ENCODE measurements around the gene TTC27.

The TTC27 gene

GRCh38 chr2:32641180-32641579 is 13.3 kb downstream of the TTC27 start:
- TF ChIP-seq, protein P1, sequence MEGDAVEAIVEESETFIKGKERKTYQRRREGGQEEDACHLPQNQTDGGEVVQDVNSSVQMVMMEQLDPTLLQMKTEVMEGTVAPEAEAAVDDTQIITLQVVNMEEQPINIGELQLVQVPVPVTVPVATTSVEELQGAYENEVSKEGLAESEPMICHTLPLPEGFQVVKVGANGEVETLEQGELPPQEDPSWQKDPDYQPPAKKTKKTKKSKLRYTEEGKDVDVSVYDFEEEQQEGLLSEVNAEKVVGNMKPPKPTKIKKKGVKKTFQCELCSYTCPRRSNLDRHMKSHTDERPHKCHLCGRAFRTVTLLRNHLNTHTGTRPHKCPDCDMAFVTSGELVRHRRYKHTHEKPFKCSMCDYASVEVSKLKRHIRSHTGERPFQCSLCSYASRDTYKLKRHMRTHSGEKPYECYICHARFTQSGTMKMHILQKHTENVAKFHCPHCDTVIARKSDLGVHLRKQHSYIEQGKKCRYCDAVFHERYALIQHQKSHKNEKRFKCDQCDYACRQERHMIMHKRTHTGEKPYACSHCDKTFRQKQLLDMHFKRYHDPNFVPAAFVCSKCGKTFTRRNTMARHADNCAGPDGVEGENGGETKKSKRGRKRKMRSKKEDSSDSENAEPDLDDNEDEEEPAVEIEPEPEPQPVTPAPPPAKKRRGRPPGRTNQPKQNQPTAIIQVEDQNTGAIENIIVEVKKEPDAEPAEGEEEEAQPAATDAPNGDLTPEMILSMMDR (IDR thresholded peaks at IDR 0.05) = no peak

GRCh38 chr2:32647180-32647651 is 19.4 kb downstream of the TTC27 start:
- TF ChIP-seq, protein P1 (IDR thresholded peaks at IDR 0.05) = no peak

DNA sequence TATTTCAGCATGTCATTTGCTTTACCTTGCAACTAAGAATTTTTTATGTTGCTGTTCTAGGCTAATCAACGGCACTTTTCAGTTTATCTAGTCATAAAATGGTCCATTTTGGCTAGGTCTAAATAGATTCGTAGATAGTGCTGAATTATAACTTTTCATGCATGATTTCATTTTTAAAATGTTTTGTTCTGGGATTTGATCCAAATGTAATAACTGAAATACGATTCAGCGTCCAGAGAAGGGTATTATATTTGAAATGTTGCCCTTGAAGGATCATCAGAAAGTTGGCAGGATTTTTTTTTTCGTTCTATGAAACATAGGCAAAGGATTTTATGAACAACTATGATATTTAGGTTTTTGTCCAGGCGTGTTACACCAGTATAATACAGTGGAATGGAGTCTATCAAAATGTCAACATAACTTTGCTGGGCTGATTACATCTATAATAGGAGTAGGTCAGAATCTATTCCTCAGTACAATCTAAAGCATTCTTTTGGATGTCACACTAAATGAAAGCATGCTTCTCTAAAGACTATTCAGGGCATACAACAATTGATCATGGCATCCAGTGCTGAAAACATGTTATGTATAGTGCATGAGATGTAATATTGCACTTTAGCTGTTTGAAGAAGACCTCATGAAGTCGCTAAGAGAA is 24.8 kb downstream of the TTC27 start:
- TF ChIP-seq, protein P1 (IDR thresholded peaks at IDR 0.05) = no peak

GRCh38 chr2:32656069-32656468 is 28.2 kb downstream of the TTC27 start:
- TF ChIP-seq, protein P1 (IDR thresholded peaks at IDR 0.05) = no peak

GRCh38 chr2:32663864-32664263 is 36.0 kb downstream of the TTC27 start:
- TF ChIP-seq, protein P1 (IDR thresholded peaks at IDR 0.05) = no peak

GRCh38 chr2:32666704-32667103 is 38.9 kb downstream of the TTC27 start:
- TF ChIP-seq, protein P1 (IDR thresholded peaks at IDR 0.05) = no peak

GRCh38 chr2:32668254-32668653 is 40.4 kb downstream of the TTC27 start:
- TF ChIP-seq, protein P1 (IDR thresholded peaks at IDR 0.05) = no peak
